AG04450 (cell line): ENCODE results near the gene DDX1. TPM values are rescaled to one million over a fixed set of nuclear protein-coding genes. Genes with fewer than 3 reads are reported as not detected.

ENCODE experiments used
- CTCF ChIA-PET: fragments of 300-600, 350-600 bp; formaldehyde crosslinking; extraction: SDS; loops from one replicate; lab custom pipeline; 2022; ENCODE audit warnings: antibody characterized with exemption, inconsistent platforms; lab: Charles Lee
- POLR2A ChIA-PET: fragments of 350-600 bp; formaldehyde crosslinking; extraction: SDS; loops from one replicate; lab custom pipeline; 2021; ENCODE audit warnings: antibody characterized with exemption, inconsistent platforms; lab: Yijun Ruan, JAX
- DNase-seq: peaks from one replicate; pipeline ENCODE4 v3.0.0-alpha.2; 2011; ENCODE audit warnings: low read depth, low spot score
- H3K27ac ChIP-seq: one replicate; pipeline ENCODE4 v1.5.1; 2012; ENCODE audit warnings: low read depth, low read length, control low read depth
- H3K27me3 ChIP-seq: one replicate; pipeline ENCODE4 v1.6.0; 2012; ENCODE audit warnings: low read length; ENCODE audit not compliant: control insufficient read depth, insufficient read depth
- H3K4me3 ChIP-seq: 2 replicates; pipeline ENCODE4 v1.5.1; 2011; ENCODE audit warnings: mild to moderate bottlenecking, low read depth, low read length, control low read depth
- H3K9me3 ChIP-seq: 2 replicates; pipeline ENCODE4 v1.5.1; 2012; ENCODE audit warnings: low read length; ENCODE audit not compliant: control insufficient read depth, insufficient read depth
- polyA plus RNA-seq: library from polyadenylated mRNA; depleted of rRNA; stranded (reverse); fragments of >200 nt; gene quantifications from 2 replicates; pipeline ENCODE4 v1.2.3, GENCODE V29; 2011
- TF ChIP-seq, protein P1 (sequence below): IDR thresholded peaks from 2 replicates; pipeline ENCODE4 v1.5.1; 2011; ENCODE audit warnings: low read depth, low read length, control low read depth, inconsistent platforms

Gene DDX1
- polyA plus RNA-seq, 1 experiment, result 171 TPM

DNA sequence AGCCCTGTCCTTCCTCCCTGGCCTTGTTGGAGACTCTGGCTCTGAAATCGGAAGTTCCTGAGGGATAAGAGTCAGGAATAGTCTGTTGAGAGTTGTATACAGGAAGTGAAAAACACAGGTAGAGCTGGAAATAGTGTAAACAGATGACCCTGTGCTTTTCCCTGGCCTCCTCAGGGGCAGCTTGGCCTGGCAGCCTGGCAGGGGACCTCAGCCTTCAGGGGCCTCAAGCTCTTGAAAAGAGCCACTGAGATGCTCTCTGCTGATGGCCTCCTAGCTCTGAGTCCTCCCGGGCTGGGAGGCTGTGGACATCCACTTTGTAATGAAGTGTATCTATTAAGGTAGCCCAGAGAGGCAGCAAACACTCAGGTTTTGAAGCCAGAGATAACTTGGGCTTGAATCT lies 79.3 kb downstream of the DDX1 start:
- no peaks in the 10 kb centered on the region for H3K27me3 ChIP-seq
- ChIA-PET POLR2A (no interaction called here), CTCF (no interaction called here)
- no peak overlapping the region for H3K4me3 ChIP-seq
- TF ChIP-seq, protein P1, sequence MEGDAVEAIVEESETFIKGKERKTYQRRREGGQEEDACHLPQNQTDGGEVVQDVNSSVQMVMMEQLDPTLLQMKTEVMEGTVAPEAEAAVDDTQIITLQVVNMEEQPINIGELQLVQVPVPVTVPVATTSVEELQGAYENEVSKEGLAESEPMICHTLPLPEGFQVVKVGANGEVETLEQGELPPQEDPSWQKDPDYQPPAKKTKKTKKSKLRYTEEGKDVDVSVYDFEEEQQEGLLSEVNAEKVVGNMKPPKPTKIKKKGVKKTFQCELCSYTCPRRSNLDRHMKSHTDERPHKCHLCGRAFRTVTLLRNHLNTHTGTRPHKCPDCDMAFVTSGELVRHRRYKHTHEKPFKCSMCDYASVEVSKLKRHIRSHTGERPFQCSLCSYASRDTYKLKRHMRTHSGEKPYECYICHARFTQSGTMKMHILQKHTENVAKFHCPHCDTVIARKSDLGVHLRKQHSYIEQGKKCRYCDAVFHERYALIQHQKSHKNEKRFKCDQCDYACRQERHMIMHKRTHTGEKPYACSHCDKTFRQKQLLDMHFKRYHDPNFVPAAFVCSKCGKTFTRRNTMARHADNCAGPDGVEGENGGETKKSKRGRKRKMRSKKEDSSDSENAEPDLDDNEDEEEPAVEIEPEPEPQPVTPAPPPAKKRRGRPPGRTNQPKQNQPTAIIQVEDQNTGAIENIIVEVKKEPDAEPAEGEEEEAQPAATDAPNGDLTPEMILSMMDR, result no peak
- no peak for DNase-seq
- no peaks in the 10 kb centered on the region for H3K9me3 ChIP-seq
- no peak overlapping the region for H3K27ac ChIP-seq

- Histone ChIP-seq H3K27me3 (no peaks in the 10 kb centered on the region), H3K9me3 (no peaks in the 10 kb centered on the region), H3K27ac (no peak overlapping the region), H3K4me3 (no peak overlapping the region)
- no peak for DNase-seq
- TF ChIP-seq, protein P1, result no peak
- CTCF ChIA-PET, result no interaction called here
- POLR2A ChIA-PET, result no interaction called here
These were observed 79.7 kb downstream of the DDX1 start for GRCh38 chr2:15671409-15671808.

- POLR2A ChIA-PET, result no interaction called here
These were observed 80.5 kb downstream of the DDX1 start for GRCh38 chr2:15671842-15672815.

GRCh38 chr2:15672961-15673918 lies 81.6 kb downstream of the DDX1 start:
- Histone ChIP-seq H3K9me3 (no peaks in the 10 kb centered on the region), H3K27ac (no peak overlapping the region), H3K4me3 (no peak overlapping the region), H3K27me3 (no peaks in the 10 kb centered on the region)
- ChIA-PET POLR2A (no interaction called here), CTCF (no interaction called here)
- TF ChIP-seq, protein P1, result no peak
- DNase-seq, result no peak

More at GRCh38 chr2:15671842-15672815, 80.5 kb downstream of the DDX1 start:
- DNase-seq, result no peak
- H3K27me3 ChIP-seq, result no peaks in the 10 kb centered on the region
- no peak overlapping the region for H3K4me3 ChIP-seq
- TF ChIP-seq, protein P1, result no peak
- no peak overlapping the region for H3K27ac ChIP-seq
- CTCF ChIA-PET, result no interaction called here
- no peaks in the 10 kb centered on the region for H3K9me3 ChIP-seq
